GM19099 (cell line): ENCODE data around the gene POLD2.

Experiments
- POLR2A ChIP-seq: IDR thresholded peaks from 3 replicates; pipeline ENCODE4 v1.6.1; 2011; ENCODE audit warnings: low read depth; ENCODE audit not compliant: insufficient read length; ENCODE audit errors: extremely low read depth

Gene POLD2

DNA sequence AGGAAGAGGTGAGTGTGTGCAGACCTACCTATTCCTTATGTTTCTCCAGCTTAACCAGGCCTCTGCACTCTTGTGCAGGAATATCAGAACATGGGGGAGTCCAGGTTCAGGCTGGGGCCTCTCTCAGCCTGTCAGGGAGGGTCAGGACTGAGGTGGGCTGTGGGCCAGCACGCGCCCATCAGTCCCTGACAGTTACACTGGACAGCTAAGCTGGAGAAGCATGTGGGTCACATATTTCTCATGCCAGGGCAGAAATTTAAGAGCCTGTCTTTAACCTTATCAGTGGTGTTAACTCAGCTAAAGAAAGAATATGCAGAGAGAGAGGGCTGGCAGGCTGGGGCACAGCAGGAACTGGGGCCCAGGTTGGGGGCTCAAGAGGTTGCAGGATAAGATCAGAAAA is 8.7 kb upstream of the POLD2 start:
- no peak for TF ChIP-seq POLR2A

- no peak for TF ChIP-seq POLR2A
Observed at GRCh38 chr7:44131173-44132029, 8.1 kb upstream of the POLD2 start.

- no peak for TF ChIP-seq POLR2A
Observed at GRCh38 chr7:44128721-44129582, 5.6 kb upstream of the POLD2 start.

GRCh38 chr7:44127161-44127560 is 3.8 kb upstream of the POLD2 start:
- no peak for TF ChIP-seq POLR2A

GRCh38 chr7:44124822-44125202 is 1.5 kb upstream of the POLD2 start:
- TF ChIP-seq POLR2A: no peak

- TF ChIP-seq POLR2A: no peak
Observed at GRCh38 chr7:44122529-44122928, 819 bp downstream of the POLD2 start.

GRCh38 chr7:44121761-44122420 is 1.5 kb downstream of the POLD2 start:
- no peak for TF ChIP-seq POLR2A

DNA sequence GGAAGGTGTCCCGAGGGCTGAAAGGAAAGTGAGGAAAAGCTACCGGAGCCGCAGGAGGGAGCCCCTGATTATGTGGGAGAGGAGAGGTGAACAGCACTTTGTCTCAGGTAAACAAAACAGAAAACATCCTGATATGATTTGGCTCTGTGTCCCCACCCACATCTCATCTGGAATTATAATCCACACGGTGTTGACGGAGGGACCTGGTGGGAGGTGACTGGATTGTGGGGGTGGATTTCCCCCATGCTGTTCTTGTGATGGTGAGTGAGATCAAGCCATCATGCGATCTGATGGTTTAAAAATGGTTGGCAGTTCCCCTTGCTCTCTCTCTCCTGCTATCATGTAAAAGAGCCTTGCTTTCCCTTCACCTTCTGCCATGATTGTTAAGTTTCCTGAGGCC is 3.0 kb downstream of the POLD2 start:
- no peak for TF ChIP-seq POLR2A

- no peak for TF ChIP-seq POLR2A
Observed at GRCh38 chr7:44119829-44120380, 3.4 kb downstream of the POLD2 start.

DNA sequence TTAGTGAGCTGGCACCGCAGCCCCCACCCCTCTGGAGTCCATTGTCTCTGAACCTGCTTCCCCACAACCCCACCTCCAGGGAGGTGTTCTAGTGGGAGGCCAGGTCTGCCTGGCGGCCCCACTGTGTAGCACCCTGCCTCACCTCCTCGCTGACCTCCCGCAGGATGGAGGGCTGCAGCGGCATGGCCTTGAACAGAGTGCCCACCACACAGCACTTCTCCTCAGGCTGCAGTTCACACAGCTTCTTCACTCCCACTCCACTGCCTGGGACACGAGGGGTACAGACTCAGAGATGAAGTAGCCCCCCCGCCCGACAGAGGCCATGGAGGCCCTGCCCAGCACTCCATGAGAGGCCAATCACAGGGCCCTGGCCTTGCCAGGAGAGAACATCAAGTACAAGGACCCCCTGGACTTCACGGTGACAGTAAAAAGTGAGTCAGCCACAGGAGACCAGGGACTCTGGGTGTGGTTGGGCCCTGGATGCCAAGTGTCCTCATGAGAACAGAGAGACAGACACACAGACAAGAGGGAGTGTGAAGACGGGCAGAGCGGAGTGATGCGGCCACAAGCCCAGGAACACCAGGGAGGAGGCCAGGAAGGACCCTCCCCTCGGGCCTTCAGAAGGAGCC is 5.4 kb downstream of the POLD2 start:
- TF ChIP-seq POLR2A: no peak

GRCh38 chr7:44116789-44117666 is 6.3 kb downstream of the POLD2 start:
- no peak for TF ChIP-seq POLR2A

- TF ChIP-seq POLR2A: no peak
Observed at GRCh38 chr7:44116087-44116788, 7.1 kb downstream of the POLD2 start.
